HPDE6-E6E7 (cell line): ENCODE measurements around the gene ACAP1.

Experiments
- DNase-seq: peaks from one replicate; pipeline ENCODE4 v3.0.0; 2011; ENCODE audit warnings: missing footprints; ENCODE audit errors: extremely low spot score

ACAP1 gene

DNA sequence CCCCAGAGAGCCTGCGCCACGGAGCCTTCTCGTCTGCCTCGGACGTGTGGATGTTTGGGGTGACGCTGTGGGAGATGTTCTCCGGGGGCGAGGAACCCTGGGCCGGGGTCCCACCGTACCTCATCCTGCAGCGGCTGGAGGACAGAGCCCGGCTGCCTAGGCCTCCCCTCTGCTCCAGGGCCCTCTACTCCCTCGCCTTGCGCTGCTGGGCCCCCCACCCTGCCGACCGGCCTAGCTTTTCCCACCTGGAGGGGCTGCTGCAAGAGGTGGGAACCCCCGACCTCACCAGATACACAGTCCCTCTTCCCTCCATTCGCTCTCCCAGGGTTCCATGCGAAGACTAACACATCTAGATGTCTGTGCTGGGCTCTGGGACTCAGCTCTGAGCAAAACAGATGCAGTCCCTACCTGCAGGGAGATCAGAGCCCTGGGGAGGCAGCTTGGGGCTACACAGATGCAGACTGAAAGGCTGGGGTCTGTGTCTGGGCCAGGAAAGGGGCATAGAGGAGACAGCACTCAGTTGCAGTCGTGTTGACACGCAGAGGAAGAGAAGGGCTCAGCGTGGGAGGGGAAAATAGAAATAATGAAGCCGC is 48.3 kb downstream of the ACAP1 start:
- DNase-seq = no peak

DNA sequence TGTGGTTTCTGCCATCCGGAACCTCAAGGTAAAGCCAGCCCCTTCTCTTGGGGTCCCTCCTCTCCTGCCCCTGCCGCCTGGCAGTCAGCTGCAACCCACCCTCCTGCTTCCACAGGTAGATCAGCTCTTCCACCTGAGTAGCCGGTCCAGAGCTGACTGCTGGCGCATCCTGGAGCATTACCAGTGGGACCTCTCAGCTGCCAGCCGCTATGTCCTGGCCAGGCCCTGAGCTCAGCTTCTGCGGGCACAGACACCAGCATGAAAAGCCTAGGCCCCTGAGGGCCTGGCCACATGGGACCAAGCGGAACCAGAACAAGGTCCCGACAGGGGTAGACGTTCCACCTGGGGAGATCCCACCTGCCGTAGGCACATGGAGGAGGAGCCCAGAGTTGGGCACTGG is 52.5 kb downstream of the ACAP1 start:
- no peak for DNase-seq

DNA sequence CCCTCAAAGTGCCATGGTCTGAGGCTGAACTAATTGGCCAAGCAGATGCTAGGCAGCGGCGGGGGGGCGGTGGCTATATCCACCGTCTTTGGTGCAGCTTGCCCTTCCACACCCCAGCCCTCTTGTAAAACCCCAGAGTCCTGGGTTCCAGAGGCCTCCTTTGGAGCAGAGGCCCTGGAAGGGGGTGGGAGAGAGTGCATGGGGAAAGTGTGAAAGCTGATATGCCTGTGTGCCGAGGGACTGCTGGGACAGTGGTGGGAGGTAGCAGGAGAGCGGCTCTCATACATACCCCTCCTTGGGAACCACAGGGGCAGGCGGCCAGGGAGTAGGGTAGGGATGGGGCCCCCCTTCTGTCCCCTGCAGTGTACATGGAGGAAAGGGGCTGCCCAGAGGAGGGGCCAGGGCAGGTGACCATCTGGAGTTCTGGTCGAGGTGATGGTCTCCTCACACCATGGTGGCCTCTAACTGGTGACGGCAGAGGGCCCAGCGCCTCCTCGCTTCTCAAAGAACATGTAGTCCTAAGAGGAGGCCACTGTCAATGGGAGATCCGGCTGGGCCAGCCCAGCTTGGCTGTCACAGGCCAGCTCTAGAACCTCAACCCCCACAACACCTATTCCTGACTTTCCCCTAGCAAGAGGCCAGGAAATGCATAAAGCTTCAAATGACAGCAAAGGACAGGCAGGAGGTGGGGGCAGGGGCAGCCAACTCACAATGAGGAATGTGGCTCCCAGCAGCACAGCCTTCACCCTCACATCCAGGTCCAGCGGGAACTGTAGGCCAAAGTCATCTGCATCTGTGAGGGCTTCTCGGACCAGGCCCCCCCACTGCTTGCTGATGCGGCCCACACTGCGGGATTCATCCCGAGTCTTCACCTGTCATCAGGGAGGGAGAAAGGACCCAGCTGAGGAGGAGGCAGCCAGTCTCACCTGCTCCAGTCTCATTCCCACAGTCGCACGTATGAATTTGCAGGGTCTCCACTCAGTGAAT is 53.9 kb downstream of the ACAP1 start:
- DNase-seq = no peak

DNA sequence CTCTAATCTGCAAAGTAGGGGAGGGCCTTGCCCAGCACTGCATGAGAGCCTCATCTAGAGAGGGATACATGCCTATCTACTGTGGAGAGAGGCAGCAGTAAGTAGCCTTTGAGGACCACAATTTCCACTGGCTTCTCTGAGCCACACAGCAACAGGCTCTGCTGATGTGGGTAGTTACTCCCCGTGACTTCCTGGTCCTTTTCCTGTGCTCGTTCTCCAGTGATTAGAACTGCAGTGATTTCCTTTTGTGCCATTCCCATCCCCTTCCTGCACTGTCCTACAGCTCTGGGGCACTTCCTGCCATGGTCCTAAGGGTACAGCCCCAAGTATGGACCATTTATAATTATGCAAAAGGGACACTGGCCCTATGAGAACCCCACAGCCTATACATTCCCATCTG is 55.0 kb downstream of the ACAP1 start:
- DNase-seq = no peak

DNA sequence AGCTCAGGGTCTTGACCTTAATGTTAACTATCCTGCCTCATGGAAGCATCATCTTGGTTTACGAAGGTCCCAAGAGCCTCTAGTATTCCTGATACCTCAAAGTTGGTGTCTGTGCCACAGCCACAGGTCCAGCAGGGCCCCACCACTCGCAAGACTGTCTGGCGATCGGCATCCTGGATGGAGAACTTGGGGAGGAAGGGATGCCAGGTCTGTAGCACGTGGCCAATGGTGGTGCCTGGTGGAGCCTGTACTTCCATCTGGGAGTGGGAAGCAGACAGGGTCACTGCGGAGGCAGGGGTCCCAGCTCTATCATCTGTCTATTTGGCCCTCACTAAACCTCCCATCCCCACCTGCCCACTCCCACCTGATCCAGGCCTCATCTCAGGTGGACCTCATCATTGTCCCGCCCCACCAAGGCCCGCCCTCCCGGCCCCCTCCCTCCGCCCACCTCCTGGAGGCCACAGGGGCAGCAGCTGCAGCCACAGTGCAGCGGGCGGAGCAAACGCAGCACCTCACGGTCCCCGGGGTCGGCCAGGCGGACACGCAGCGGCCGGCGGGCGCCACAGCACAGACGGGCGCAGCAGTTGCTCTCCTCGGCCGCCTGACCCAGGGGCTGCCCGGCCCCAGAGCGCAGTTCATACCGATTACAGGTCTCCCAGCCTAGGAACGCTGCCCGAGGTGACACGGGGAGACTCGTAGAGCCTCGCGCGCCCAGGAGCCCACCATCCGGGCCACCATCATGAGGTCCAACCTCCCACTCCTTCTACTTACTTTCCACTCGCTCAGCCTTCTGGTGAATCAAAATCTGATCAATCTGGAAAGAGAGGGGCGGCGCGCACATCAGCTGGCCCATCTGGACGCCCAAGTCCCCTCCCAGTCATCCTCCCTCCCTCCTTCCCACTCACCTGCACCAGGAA is 56.6 kb downstream of the ACAP1 start:
- DNase-seq = no peak

DNA sequence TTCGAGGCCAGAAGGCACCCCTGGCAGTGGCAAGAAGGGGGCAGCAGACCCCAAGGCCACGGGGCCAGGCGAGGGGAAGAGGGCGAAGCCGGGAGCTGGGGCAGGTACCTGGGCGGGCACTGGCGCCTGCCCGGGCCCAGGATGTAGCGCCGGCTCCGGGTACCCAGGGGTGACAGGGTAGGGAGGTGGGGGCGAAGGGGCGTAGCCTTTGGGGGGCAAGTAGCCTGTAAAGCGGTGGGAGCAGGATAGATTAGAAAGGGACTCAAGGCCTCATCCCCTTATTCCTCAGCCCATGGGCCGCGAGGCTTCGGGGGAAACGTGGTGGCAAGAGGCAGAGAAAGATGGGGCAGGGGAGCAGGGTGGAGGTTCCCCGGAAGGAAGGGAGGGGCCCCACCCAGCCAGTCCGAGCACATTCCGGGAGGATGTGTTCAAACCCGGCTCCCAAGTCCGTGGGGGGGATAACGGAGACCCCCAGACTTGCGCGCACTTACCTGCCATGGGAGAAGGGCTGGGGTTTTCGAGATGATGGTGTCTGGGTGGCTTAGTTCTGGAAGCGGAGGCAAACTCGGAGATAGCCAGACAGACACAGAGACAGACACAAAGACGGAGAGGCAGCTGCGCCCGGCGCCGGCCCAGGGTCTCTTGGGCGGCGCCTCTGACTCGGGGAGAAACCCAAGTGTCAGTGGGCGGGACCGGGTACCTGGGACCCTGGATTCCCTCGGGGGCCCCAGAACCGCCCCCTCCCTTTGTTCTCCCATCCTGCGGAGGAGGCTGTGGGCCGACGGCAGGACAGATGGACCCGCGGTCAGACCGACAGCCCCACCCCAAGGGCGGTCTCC is 57.5 kb downstream of the ACAP1 start:
- DNase-seq = no peak

DNA sequence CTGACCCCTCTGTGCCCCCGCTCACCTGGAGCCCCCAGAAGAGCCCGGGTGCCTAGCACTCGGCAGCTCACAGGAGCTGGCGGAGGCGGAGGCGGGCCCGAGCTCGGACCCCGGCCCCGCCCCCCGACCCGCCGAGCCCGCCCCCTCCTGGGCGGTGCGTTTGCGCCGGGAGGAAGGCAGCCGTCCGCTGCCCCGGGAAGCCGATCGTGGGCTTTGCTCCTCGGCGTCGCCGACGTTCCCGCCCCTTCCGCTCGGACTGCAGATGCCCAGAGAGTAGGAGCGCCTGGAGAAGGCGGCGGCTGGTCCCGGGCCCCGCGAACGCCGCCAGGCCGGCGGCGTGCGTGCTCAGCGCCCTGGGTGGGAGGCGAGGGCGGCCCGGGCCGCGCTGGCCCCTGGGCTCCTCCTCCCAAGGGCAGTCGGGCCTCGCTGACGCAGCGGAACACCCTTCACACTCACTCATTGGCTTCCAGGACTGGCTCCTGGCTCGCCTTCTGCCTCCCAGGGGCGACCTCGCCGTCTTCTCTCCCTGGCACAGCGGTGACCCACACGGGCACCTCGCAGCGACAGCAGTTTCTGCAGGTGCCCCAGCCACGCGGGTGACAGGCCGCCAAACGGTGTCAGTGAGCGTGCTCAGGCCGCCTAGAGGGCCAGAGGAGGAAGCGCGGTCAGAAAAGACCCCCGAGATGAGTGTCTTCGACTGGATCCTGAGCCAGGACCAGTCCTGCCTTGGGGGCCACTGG is 58.3 kb downstream of the ACAP1 start, which contains the start of gene PLSCR3:
Gene PLSCR3, minus strand, starts transcription at position 74 of the 740 bp plus-strand sequence. CDS start 415 bp downstream, outside the sequence.
- peak; percentile 84 for DNase-seq

DNA sequence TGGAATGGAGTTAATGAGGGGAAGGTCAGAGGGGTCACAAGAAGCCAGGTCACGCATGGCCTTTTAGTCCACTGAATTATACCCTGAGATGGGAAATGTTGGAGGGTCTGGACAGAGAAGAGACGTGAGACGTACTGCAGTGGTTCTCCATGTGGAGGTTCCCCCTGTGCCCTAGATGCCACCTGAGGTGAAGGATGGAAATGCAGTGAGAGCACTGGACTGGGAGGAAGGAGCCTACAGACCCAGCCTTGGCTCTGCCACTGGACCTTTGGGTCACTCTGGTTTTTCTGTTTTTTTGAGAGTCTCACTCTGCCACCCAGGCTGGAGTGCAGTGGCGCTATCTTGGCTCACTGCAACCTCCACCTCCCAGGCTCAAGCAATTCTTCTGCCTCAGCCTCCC is 59.8 kb downstream of the ACAP1 start:
- DNase-seq = no peak

DNA sequence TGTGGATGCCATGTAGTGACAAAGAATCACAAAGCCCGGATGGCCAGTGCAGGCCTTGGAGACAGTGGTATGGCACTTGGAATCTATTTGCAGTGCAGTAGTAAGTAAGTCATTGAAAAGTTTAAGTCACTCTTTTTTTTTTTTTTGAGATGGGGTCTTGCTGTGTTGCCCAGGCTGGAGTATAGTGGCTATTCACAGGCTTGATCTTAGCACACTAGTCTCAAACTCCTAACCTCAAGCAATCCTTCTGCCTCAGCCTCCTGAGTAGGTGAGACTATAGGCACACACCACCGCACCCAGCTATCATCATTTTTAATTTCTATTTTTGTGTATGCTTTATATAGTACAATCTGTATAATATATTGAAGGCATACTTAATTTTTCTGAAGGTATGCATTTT is 62.3 kb downstream of the ACAP1 start:
- DNase-seq = no peak
